ENCODE results near the gene CXCR4. TPM values are rescaled to one million over a fixed set of nuclear protein-coding genes. Genes with fewer than 3 reads are reported as not detected.

CXCR4 gene
- total RNA-seq, 3 donors from 2014 or later (not counting 1 experiment from before 2014, with no cell fraction given), result 582 to 848 (median 741) TPM

- Histone ChIP-seq H3K4me3 (ENCODE audit: low read length) (no peak overlapping the region), H3K9me3 (ENCODE audit: control insufficient read depth, insufficient read depth, low read length) (no peaks in the 10 kb centered on the region), H3K36me3 (ENCODE audit: control insufficient read depth, insufficient read depth, low read length) (no peaks in the 10 kb centered on the region), H3K27me3 (ENCODE audit: control insufficient read depth, insufficient read depth, low read length) (no peaks in the 10 kb centered on the region), H3K4me1 (ENCODE audit: control insufficient read depth, insufficient read depth, low read length) (no peaks in the 10 kb centered on the region), H3K27ac (ENCODE audit: low read length) (no peak overlapping the region)
- ATAC-seq (no peak), DNase-seq (no peak)
- Mint-ChIP-seq H3K36me3 (no peaks in the 10 kb centered on the region), H3K9me3 (no peaks in the 10 kb centered on the region), H3K27ac (no peak overlapping the region), H3K4me1 (peaks cover 0 to 5% of the 10 kb centered on the region in 2 donors), H3K27me3 (ENCODE audit: low read depth in 2 of 2) (no peaks in the 10 kb centered on the region), H3K4me3 (no peak overlapping the region)
- WGBS (ENCODE audit: insufficient coverage), result 92% methylated on average over 3 of the region's 3 CpGs
- no peak for TF ChIP-seq CTCF (IDR thresholded peaks at IDR 0.05)
- intact Hi-C loops (cut with micrococcal nuclease), result no loop called here
Observed at GRCh38 chr2:136065907-136066306, 52.0 kb downstream of the CXCR4 start.

- no peaks in the 10 kb centered on the region for H3K27me3 Mint-ChIP-seq (ENCODE audit: low read depth in 2 of 2)
- ATAC-seq (no peak), DNase-seq (peak in 1 of 2 donors; percentile 22)
- Histone ChIP-seq H3K27ac (ENCODE audit: low read length) (no peak overlapping the region), H3K9me3 (ENCODE audit: control insufficient read depth, insufficient read depth, low read length) (no peaks in the 10 kb centered on the region), H3K36me3 (ENCODE audit: control insufficient read depth, insufficient read depth, low read length) (no peaks in the 10 kb centered on the region), H3K4me1 (ENCODE audit: control insufficient read depth, insufficient read depth, low read length) (no peaks in the 10 kb centered on the region), H3K27me3 (ENCODE audit: control insufficient read depth, insufficient read depth, low read length) (no peaks in the 10 kb centered on the region), H3K4me3 (ENCODE audit: low read length) (no peak overlapping the region)
- no peak overlapping the region for H3K4me3 Mint-ChIP-seq
- H3K4me1 Mint-ChIP-seq, result peaks cover 0 to 5% of the 10 kb centered on the region in 2 donors
- no peaks in the 10 kb centered on the region for H3K36me3 Mint-ChIP-seq
- H3K9me3 Mint-ChIP-seq, result no peaks in the 10 kb centered on the region
- no peak overlapping the region for H3K27ac Mint-ChIP-seq
- 38% methylated on average over 2 of the region's 2 CpGs for WGBS (ENCODE audit: insufficient coverage)
- intact Hi-C loops (cut with micrococcal nuclease), result no loop called here
- TF ChIP-seq CTCF (IDR thresholded peaks at IDR 0.05), result no peak
Observed at GRCh38 chr2:136065384-136065783, 52.6 kb downstream of the CXCR4 start.

Other genes starting within 250 kb of the CXCR4 start
- gene MCM6, start 241.7 kb downstream of the CXCR4 start, total RNA-seq, result 10 to 100 TPM; 12.6 to 19.4 (median 15.9) TPM
- gene DARS1, start 132.5 kb downstream of the CXCR4 start, total RNA-seq, result 10 to 100 TPM; 28.4 to 31.3 (median 30.3) TPM